Hepatic stellate cell (primary cell): ENCODE data around the gene ZNF329.

Experiments
- DNase-seq: peaks from one replicate; pipeline ENCODE4 v3.0.0; 2011; ENCODE audit warnings: low spot score

Gene ZNF329

GRCh38 chr19:58118979-58119733 lies 31.4 kb downstream of the ZNF329 start:
- no peak for DNase-seq

GRCh38 chr19:58117841-58118575 lies 32.6 kb downstream of the ZNF329 start:
- no peak for DNase-seq

GRCh38 chr19:58108546-58108817 lies 42.1 kb downstream of the ZNF329 start:
- no peak for DNase-seq

GRCh38 chr19:58107778-58108545 lies 42.6 kb downstream of the ZNF329 start:
- no peak for DNase-seq

GRCh38 chr19:58098682-58098998 lies 51.9 kb downstream of the ZNF329 start:
- no peak for DNase-seq

GRCh38 chr19:58097781-58098681 lies 52.6 kb downstream of the ZNF329 start, which contains the start of gene ZSCAN18:
ZSCAN18 (minus strand) TSS chr19:58098231; CDS start chr19:58090267, 7,964 bp downstream.
- DNase-seq, result peak; percentile 95

- no peak for DNase-seq
Measured at GRCh38 chr19:58097349-58097748, 53.2 kb downstream of the ZNF329 start.

- no peak for DNase-seq
Measured at GRCh38 chr19:58096884-58097283, 53.7 kb downstream of the ZNF329 start.

GRCh38 chr19:58095328-58095727 lies 55.3 kb downstream of the ZNF329 start:
- DNase-seq, result no peak

- DNase-seq, result no peak
Measured at GRCh38 chr19:58093071-58093470, 57.5 kb downstream of the ZNF329 start.

- no peak for DNase-seq
Measured at GRCh38 chr19:58091251-58091995, 59.2 kb downstream of the ZNF329 start.

GRCh38 chr19:58089846-58090245 lies 60.7 kb downstream of the ZNF329 start:
- DNase-seq, result no peak

GRCh38 chr19:58088521-58089052 lies 62.0 kb downstream of the ZNF329 start:
- no peak for DNase-seq

- DNase-seq, result no peak
Measured at GRCh38 chr19:58086825-58087710, 63.5 kb downstream of the ZNF329 start.

- no peak for DNase-seq
Measured at GRCh38 chr19:58085348-58085875, 65.2 kb downstream of the ZNF329 start.

GRCh38 chr19:58084596-58085347 lies 65.8 kb downstream of the ZNF329 start:
- no peak for DNase-seq

- no peak for DNase-seq
Measured at GRCh38 chr19:58083021-58083420, 67.6 kb downstream of the ZNF329 start.

- no peak for DNase-seq
Measured at GRCh38 chr19:58079792-58080191, 70.8 kb downstream of the ZNF329 start.
